ENCODE measurements around the gene YY1.

- no peak for TF ChIP-seq CTCF (conservative IDR thresholded peaks at IDR 0.05; ENCODE audit: low read length)
- TF ChIP-seq EZH2phosphoT487 (IDR thresholded peaks at IDR 0.05; ENCODE audit: borderline replicate concordance) = no peak
These were observed 42.5 kb downstream of the YY1 start for GRCh38 chr14:100281286-100282082.

All from Loucy (cell line).